DND-41 (cell line): ENCODE results near the gene OR4X2.
A peak's percentile ranks its signal among the peaks of the same experiment; 100 is the strongest.

Experiments
- ATAC-seq: fragments of 200-7000 bp; cut with Tn5 transposase; 3 replicates; pipeline ENCODE4 v1.9.1; 2021; ENCODE audit warnings: low read depth; ENCODE audit not compliant: insufficient read depth
- DNase-seq: peaks from one replicate; pipeline ENCODE4 v3.0.0-alpha.2; 2020
- H2AFZ ChIP-seq: 2 replicates; pipeline ENCODE4 v1.6.0; 2012; ENCODE audit warnings: low read depth, low read length
- H3K27ac ChIP-seq: 2 replicates; pipeline ENCODE4 v1.5.1; 2012; ENCODE audit warnings: low read length, inconsistent platforms
- H3K27me3 ChIP-seq: fragments of 200-600 bp; sonication (generic); 2 replicates; pipeline ENCODE4 v1.6.0; 2012; ENCODE audit warnings: low read length, mild to moderate bottlenecking, inconsistent platforms; ENCODE audit not compliant: insufficient read depth, poor library complexity
- H3K36me3 ChIP-seq: 2 replicates; pipeline ENCODE4 v1.5.1; 2012; ENCODE audit warnings: low read length, inconsistent platforms; ENCODE audit not compliant: insufficient read depth
- H3K4me1 ChIP-seq: 2 replicates; pipeline ENCODE4 v1.5.1; 2012; ENCODE audit warnings: mild to moderate bottlenecking, low read length; ENCODE audit not compliant: insufficient read depth
- H3K4me2 ChIP-seq: 2 replicates; pipeline ENCODE4 v1.6.0; 2012; ENCODE audit warnings: mild to moderate bottlenecking, moderate library complexity, low read length, inconsistent platforms; ENCODE audit not compliant: insufficient read depth
- H3K4me3 ChIP-seq, 2 experiments: fragments of 200-600 bp in 1 of 2; shearing (Covaris generic) in 1 of 2; 2 replicates each; pipeline ENCODE4 v1.5.1; 2012 to 2016; ENCODE audit warnings: inconsistent platforms in 2 of 2, low read length in 2 of 2, mild to moderate bottlenecking in 2 of 2, low read depth in 1 of 2, moderate library complexity in 1 of 2
- H3K79me2 ChIP-seq: 2 replicates; pipeline ENCODE4 v1.6.0; 2012; ENCODE audit warnings: low read length, inconsistent platforms; ENCODE audit not compliant: insufficient read depth
- H3K9ac ChIP-seq: 2 replicates; pipeline ENCODE4 v1.6.0; 2012; ENCODE audit warnings: low read depth, mild to moderate bottlenecking, inconsistent platforms, low read length, moderate library complexity
- H3K9me3 ChIP-seq: 2 replicates; pipeline ENCODE4 v1.5.1; 2012; ENCODE audit warnings: low read length, moderate library complexity, mild to moderate bottlenecking, inconsistent platforms; ENCODE audit not compliant: insufficient read depth, severe bottlenecking
- H4K20me1 ChIP-seq: 2 replicates; pipeline ENCODE4 v1.6.0; 2012; ENCODE audit warnings: low read length; ENCODE audit not compliant: insufficient read depth
- EZH2 ChIP-seq: IDR thresholded peaks from 3 replicates; pipeline ENCODE4 v1.6.1; 2012; ENCODE audit warnings: borderline replicate concordance, low read depth, mild to moderate bottlenecking, moderate library complexity, low read length, inconsistent platforms; ENCODE audit not compliant: severe bottlenecking
- TF ChIP-seq, protein P1 (sequence below): IDR thresholded peaks from 2 replicates; pipeline ENCODE4 v1.5.1; 2012; ENCODE audit warnings: borderline replicate concordance, low read length, moderate library complexity, mild to moderate bottlenecking; ENCODE audit not compliant: poor library complexity, severe bottlenecking; ENCODE audit errors: extremely low read depth

OR4X2 gene, protein sequence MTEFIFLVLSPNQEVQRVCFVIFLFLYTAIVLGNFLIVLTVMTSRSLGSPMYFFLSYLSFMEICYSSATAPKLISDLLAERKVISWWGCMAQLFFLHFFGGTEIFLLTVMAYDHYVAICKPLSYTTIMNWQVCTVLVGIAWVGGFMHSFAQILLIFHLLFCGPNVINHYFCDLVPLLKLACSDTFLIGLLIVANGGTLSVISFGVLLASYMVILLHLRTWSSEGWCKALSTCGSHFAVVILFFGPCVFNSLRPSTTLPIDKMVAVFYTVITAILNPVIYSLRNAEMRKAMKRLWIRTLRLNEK

DNA sequence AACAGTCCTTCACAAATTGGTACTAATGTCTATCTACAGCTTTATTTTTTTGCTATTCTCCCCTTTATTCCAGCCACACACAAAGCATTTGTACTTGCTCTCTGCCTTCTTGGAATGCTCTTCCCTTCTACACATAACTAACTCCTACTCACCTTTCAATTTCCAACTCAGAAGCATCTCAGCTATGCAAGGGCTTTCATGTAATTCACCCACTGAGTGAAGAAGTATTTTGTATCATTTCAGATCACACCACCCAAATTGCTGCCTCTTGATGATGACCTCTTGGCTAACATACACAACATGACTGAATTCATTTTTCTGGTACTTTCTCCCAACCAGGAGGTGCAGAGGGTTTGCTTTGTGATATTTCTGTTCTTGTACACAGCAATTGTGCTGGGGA, at the start of gene OR4X2:
TSS of gene OR4X2 (plus strand) at position 301 of the 400 bp plus-strand sequence. CDS start at position 301, 0 bp downstream.
- TF ChIP-seq, protein P1, sequence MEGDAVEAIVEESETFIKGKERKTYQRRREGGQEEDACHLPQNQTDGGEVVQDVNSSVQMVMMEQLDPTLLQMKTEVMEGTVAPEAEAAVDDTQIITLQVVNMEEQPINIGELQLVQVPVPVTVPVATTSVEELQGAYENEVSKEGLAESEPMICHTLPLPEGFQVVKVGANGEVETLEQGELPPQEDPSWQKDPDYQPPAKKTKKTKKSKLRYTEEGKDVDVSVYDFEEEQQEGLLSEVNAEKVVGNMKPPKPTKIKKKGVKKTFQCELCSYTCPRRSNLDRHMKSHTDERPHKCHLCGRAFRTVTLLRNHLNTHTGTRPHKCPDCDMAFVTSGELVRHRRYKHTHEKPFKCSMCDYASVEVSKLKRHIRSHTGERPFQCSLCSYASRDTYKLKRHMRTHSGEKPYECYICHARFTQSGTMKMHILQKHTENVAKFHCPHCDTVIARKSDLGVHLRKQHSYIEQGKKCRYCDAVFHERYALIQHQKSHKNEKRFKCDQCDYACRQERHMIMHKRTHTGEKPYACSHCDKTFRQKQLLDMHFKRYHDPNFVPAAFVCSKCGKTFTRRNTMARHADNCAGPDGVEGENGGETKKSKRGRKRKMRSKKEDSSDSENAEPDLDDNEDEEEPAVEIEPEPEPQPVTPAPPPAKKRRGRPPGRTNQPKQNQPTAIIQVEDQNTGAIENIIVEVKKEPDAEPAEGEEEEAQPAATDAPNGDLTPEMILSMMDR = no peak
- no peak for TF ChIP-seq EZH2
- no peak for ATAC-seq
- H3K4me3 ChIP-seq = no peak within 1 kb of the TSS

DNA sequence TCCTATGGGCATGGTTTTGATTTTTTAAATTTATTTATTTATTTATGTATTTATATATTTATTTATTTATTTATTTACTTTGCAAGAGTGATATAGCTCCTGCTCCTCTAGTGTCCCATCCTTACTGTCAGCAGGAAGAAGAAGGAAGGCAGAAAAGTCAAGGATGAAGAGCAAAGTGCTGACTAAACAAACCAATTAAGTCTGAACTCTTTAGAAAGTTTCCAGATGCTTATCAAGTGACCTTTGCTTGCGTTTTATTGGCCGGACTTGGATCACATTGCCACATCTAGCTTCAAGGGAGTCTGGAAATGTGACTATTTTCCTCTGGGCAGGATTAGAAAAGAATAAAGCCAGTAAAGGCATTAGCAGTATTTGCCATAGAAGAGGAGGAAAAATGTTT, 37.0 kb upstream of the OR4X2 start:
- no peaks in the 10 kb centered on the region for H3K27me3 ChIP-seq
- H3K36me3 ChIP-seq = no peaks in the 10 kb centered on the region
- no peak overlapping the region for H2AFZ ChIP-seq
- TF ChIP-seq EZH2 = no peak
- TF ChIP-seq, protein P1 = no peak
- H3K4me3 ChIP-seq = no peak overlapping the region
- no peaks in the 10 kb centered on the region for H3K79me2 ChIP-seq
- H3K27ac ChIP-seq = no peak overlapping the region
- ATAC-seq (no peak), DNase-seq (no peak)
- no peaks in the 10 kb centered on the region for H3K4me1 ChIP-seq
- H3K9me3 ChIP-seq = no peaks in the 10 kb centered on the region
- no peaks in the 10 kb centered on the region for H4K20me1 ChIP-seq
- H3K9ac ChIP-seq = no peak overlapping the region
- H3K4me2 ChIP-seq = no peak overlapping the region

More for the DNA sequence above, at the start of gene OR4X2:
- Histone ChIP-seq H2AFZ (no peak within 1 kb of the TSS), H3K27ac (no peak within 1 kb of the TSS), H3K9ac (no peak within 1 kb of the TSS), H3K27me3 (no peaks in the 10 kb centered on the region), H3K79me2 (no peaks in the 10 kb centered on the region), H3K4me2 (no peak within 1 kb of the TSS), H3K9me3 (no peaks in the 10 kb centered on the region), H3K4me1 (no peaks in the 10 kb centered on the region), H3K36me3 (no peaks in the 10 kb centered on the region), H4K20me1 (no peaks in the 10 kb centered on the region)
- DNase-seq = no peak

DNA sequence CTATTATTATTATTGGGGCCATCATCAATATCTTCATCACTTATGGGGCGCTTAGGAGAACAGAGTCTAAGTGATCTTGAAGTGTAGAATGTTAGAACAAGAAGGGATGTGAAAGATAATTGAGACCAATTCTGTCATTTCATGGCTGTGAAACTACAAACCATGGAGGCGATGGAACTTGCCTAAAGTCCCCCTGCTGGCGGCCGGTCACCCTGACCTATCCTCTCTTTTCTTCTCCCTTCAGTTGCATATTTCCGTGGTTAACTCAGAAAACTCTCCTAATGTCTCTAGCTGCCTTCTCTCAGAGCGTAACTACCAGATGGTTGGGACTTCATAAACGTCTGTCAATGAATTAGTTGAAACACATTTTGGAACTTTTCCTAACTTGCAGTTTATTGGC, 34.9 kb upstream of the OR4X2 start:
- Histone ChIP-seq H3K4me3 (no peak overlapping the region), H3K36me3 (no peaks in the 10 kb centered on the region), H3K9me3 (no peaks in the 10 kb centered on the region), H3K27me3 (no peaks in the 10 kb centered on the region), H3K4me1 (no peaks in the 10 kb centered on the region), H3K27ac (no peak overlapping the region), H3K79me2 (no peaks in the 10 kb centered on the region), H4K20me1 (no peaks in the 10 kb centered on the region), H2AFZ (no peak overlapping the region), H3K4me2 (no peak overlapping the region), H3K9ac (no peak overlapping the region)
- DNase-seq (no peak), ATAC-seq (no peak)
- no peak for TF ChIP-seq EZH2
- TF ChIP-seq, protein P1 = peak; percentile 10
